ENCODE measurements around the gene SORCS1.

DNA sequence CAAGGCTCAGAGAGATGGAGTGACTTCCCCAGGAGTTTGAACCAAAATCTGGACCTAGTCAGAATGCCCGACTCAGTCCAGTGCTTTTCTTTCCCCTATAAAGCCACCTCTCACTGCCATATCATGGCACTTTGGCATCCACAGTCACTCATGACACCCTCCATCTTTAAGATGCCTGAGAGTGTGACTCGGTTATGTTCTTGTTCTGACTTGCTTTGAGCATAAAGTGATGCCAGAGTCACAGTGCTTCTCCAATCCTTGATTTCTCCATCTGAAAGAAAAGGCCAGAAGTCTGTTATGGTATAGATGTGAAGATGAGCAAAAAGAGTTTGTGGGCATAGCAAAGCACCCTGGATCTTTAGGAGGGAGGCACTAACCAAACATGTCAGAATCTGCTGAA is 538.1 kb downstream of the SORCS1 start:
- TF ChIP-seq, protein P1, sequence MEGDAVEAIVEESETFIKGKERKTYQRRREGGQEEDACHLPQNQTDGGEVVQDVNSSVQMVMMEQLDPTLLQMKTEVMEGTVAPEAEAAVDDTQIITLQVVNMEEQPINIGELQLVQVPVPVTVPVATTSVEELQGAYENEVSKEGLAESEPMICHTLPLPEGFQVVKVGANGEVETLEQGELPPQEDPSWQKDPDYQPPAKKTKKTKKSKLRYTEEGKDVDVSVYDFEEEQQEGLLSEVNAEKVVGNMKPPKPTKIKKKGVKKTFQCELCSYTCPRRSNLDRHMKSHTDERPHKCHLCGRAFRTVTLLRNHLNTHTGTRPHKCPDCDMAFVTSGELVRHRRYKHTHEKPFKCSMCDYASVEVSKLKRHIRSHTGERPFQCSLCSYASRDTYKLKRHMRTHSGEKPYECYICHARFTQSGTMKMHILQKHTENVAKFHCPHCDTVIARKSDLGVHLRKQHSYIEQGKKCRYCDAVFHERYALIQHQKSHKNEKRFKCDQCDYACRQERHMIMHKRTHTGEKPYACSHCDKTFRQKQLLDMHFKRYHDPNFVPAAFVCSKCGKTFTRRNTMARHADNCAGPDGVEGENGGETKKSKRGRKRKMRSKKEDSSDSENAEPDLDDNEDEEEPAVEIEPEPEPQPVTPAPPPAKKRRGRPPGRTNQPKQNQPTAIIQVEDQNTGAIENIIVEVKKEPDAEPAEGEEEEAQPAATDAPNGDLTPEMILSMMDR (IDR thresholded peaks at IDR 0.05; ENCODE audit: poor library complexity), result no peak
- no peak for TF ChIP-seq EZH2phosphoT487 (IDR thresholded peaks at IDR 0.05; ENCODE audit: low read depth, severe bottlenecking, unreplicated experiment)
- TF ChIP-seq EZH2 (IDR thresholded peaks at IDR 0.05; ENCODE audit: borderline replicate concordance), result no peak
